Mesenchymal stem cell (in vitro differentiated cells and primary cell): Measurements from ENCODE around the gene USP40.

ENCODE experiments used
- DNase-seq: peaks from one replicate; pipeline ENCODE4 v3.0.0-alpha.2; 2013
- H2AFZ ChIP-seq: one replicate; pipeline ENCODE4 v1.6.1; 2013; ENCODE audit warnings: low read depth, mild to moderate bottlenecking, control low read depth, inconsistent platforms, low read length, moderate library complexity
- H2AK5ac ChIP-seq: 2 replicates; pipeline ENCODE4 v1.6.1; 2013; ENCODE audit warnings: low read length, moderate library complexity, mild to moderate bottlenecking, inconsistent platforms; ENCODE audit not compliant: severe bottlenecking
- H2BK120ac ChIP-seq: one replicate; pipeline ENCODE4 v1.6.1; 2013; ENCODE audit warnings: low read depth, mild to moderate bottlenecking, inconsistent platforms, low read length, moderate library complexity
- H2BK12ac ChIP-seq, 2 experiments: one replicate each; pipeline ENCODE4 v1.6.1; 2013; ENCODE audit warnings: inconsistent platforms in 2 of 2, low read length in 2 of 2, mild to moderate bottlenecking in 2 of 2, moderate library complexity in 2 of 2, control low read depth in 1 of 2
- H2BK15ac ChIP-seq: one replicate; pipeline ENCODE4 v1.6.1; 2013; ENCODE audit warnings: mild to moderate bottlenecking, low read depth, inconsistent platforms; ENCODE audit not compliant: poor library complexity, severe bottlenecking
- H2BK5ac ChIP-seq: 2 replicates; pipeline ENCODE4 v1.6.1; 2013; ENCODE audit warnings: low read depth, mild to moderate bottlenecking, low read length, control low read depth, inconsistent platforms; ENCODE audit not compliant: poor library complexity, severe bottlenecking
- H3K14ac ChIP-seq, 2 experiments: one replicate each; pipeline ENCODE4 v1.6.1; 2013; ENCODE audit warnings: inconsistent platforms in 2 of 2, low read length in 2 of 2, control low read depth in 1 of 2, mild to moderate bottlenecking in 1 of 2, moderate library complexity in 1 of 2
- H3K18ac ChIP-seq, 2 experiments: one replicate each; pipeline ENCODE4 v1.6.1; 2013; ENCODE audit warnings: inconsistent platforms in 2 of 2, low read length in 2 of 2, control low read depth in 1 of 2, low read depth in 1 of 2, mild to moderate bottlenecking in 1 of 2
- H3K23ac ChIP-seq, 2 experiments: one replicate each; pipeline ENCODE4 v1.6.1; 2013; ENCODE audit warnings: inconsistent platforms in 2 of 2, low read length in 2 of 2, mild to moderate bottlenecking in 2 of 2, moderate library complexity in 2 of 2, control low read depth in 1 of 2
- H3K27ac ChIP-seq: 2 replicates; pipeline ENCODE4 v1.5.1; 2013; ENCODE audit warnings: mild to moderate bottlenecking, moderate library complexity, low read length, control low read depth, inconsistent platforms; ENCODE audit not compliant: poor library complexity, severe bottlenecking
- H3K27me3 ChIP-seq, 2 experiments: 2 replicates each; pipeline versions ENCODE4 v1.6.1 to v1.7.0; 2013; ENCODE audit warnings: low read length in 2 of 2, mild to moderate bottlenecking in 2 of 2, moderate library complexity in 2 of 2, control low read depth in 1 of 2, inconsistent platforms in 1 of 2; ENCODE audit not compliant: control insufficient read depth in 1 of 2, insufficient read depth in 1 of 2
- H3K36me3 ChIP-seq, 2 experiments: 2 replicates each; pipeline versions ENCODE4 v1.6.1 to v1.7.0; 2013; ENCODE audit warnings: low read length in 2 of 2, control low read depth in 1 of 2, inconsistent platforms in 1 of 2, low read depth in 1 of 2, mild to moderate bottlenecking in 1 of 2; ENCODE audit not compliant: insufficient read depth in 2 of 2, control insufficient read depth in 1 of 2
- H3K4ac ChIP-seq, 2 experiments: one replicate each; pipeline ENCODE4 v1.6.1; 2013; ENCODE audit warnings: inconsistent platforms in 2 of 2, low read length in 2 of 2, mild to moderate bottlenecking in 2 of 2, moderate library complexity in 2 of 2, control low read depth in 1 of 2, low read depth in 1 of 2
- H3K4me1 ChIP-seq: 2 replicates; pipeline ENCODE4 v1.6.1; 2013; ENCODE audit warnings: low read depth, low read length, control low read depth; ENCODE audit not compliant: control insufficient read depth, insufficient read depth
- H3K4me2 ChIP-seq: 2 replicates; pipeline ENCODE4 v1.6.1; 2013; ENCODE audit warnings: low read length, mild to moderate bottlenecking, inconsistent platforms; ENCODE audit not compliant: poor library complexity, severe bottlenecking
- H3K4me3 ChIP-seq, 2 experiments: 2 replicates each; pipeline versions ENCODE4 v1.5.1 to v1.7.0; 2013; ENCODE audit warnings: low read length in 2 of 2, mild to moderate bottlenecking in 2 of 2, control low read depth in 1 of 2, low read depth in 1 of 2; ENCODE audit not compliant: insufficient read depth in 1 of 2
- H3K79me1 ChIP-seq: replicated peaks from 2 replicates; pipeline ENCODE4 v1.6.1; 2013; ENCODE audit warnings: mild to moderate bottlenecking, control low read depth, low read length, inconsistent platforms; ENCODE audit not compliant: poor library complexity, severe bottlenecking
- H3K9ac ChIP-seq: 2 replicates; pipeline ENCODE4 v1.7.0; 2013; ENCODE audit warnings: mild to moderate bottlenecking, low read length, moderate library complexity
- H3K9me3 ChIP-seq: 2 replicates; pipeline ENCODE4 v1.7.0; 2013; ENCODE audit warnings: mild to moderate bottlenecking, low read length; ENCODE audit not compliant: control insufficient read depth
- H4K8ac ChIP-seq: one replicate; pipeline ENCODE4 v1.6.1; 2013; ENCODE audit warnings: inconsistent platforms, mild to moderate bottlenecking, low read length, moderate library complexity
- H4K91ac ChIP-seq: one replicate; pipeline ENCODE4 v1.6.1; 2013; ENCODE audit warnings: mild to moderate bottlenecking, low read length, inconsistent platforms
- whole genome bisulfite sequencing: methylation state at CpG from one replicate; pipeline ENCODE4 v1.1.7; 2013; ENCODE audit warnings: mixed read lengths; 5-methylcytosine and 5-hydroxymethylcytosine counted together

Gene USP40

DNA sequence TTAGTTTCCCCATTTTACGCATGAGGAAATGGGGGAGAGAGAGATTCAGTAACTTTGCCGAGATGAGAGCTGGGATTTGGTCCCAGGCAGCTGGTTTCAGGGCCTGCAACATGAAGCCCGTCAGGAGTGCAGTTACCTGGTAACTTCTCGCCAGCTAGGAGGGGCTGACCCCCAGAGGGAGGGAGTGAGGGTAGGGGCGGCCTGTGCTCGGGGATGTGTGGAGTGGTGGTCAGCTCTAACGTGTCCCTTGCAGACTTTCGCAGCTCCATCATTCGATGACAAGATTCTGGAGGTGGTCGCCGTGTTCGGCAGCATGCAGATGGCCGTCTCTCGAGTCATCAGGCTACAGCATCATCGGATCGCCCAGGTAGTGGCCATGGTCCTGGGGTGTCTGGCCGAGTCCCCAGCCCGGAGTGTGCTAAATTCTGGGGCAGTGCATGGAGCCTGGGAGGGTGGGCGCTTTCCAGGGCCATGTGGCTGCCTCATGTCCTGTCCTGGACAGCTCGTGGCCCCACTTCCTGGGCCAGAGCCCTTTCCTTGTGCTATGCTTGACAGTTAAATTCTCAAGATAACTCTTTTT, 108.5 kb downstream of the USP40 start:
- no peak overlapping the region for H2AFZ ChIP-seq
- no peak overlapping the region for H2BK120ac ChIP-seq
- no peak overlapping the region for H3K9ac ChIP-seq
- no peak overlapping the region for H3K4me2 ChIP-seq
- H3K4me1 ChIP-seq: no peaks in the 10 kb centered on the region
- DNase-seq: no peak
- no peak overlapping the region for H2BK5ac ChIP-seq
- peaks cover 47 to 79% of the 10 kb centered on the region in 2 experiments for H3K36me3 ChIP-seq
- H2AK5ac ChIP-seq: no peak overlapping the region
- H3K14ac ChIP-seq: no peak overlapping the region
- H3K27me3 ChIP-seq: no peaks in the 10 kb centered on the region
- H3K79me1 ChIP-seq: no peaks in the 10 kb centered on the region
- H3K27ac ChIP-seq: no peak overlapping the region
- no peak overlapping the region for H3K23ac ChIP-seq
- WGBS: 96% methylated on average over 18 of the region's 20 CpGs
- no peak overlapping the region for H2BK12ac ChIP-seq
- H3K9me3 ChIP-seq: no peaks in the 10 kb centered on the region
- no peak overlapping the region for H3K4me3 ChIP-seq
- no peak overlapping the region for H3K18ac ChIP-seq
- H4K91ac ChIP-seq: no peak overlapping the region
- no peak overlapping the region for H3K4ac ChIP-seq
- no peak overlapping the region for H4K8ac ChIP-seq
- no peak overlapping the region for H2BK15ac ChIP-seq

DNA sequence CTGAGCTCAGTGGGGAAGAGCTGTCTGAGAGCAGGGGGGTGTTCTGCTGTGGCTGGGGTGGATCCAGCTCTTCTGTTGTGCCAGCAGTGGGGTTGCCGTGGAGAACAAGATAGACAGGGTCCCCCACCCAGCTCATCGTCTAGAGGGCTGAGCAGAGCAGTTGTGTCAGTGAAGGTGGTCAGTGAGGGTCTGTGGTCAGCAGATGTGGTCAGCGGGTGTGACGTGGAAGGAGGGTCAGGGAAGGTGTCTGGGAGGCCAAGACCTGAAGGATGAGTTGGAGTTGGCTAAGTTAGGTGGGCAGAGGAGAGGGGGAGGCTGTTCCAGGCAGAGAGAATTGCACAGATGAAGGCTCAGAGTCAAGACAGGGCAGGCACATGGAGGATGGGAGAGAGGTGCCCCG, 109.2 kb downstream of the USP40 start:
- Histone ChIP-seq H3K14ac (no peak overlapping the region), H4K8ac (no peak overlapping the region), H3K4ac (no peak overlapping the region), H3K36me3 (peaks cover 46 to 79% of the 10 kb centered on the region in 2 experiments), H3K18ac (no peak overlapping the region), H2BK5ac (no peak overlapping the region), H2AFZ (no peak overlapping the region), H3K23ac (no peak overlapping the region), H3K9ac (no peak overlapping the region), H3K79me1 (no peaks in the 10 kb centered on the region), H3K4me3 (no peak overlapping the region), H3K4me1 (no peaks in the 10 kb centered on the region), H2AK5ac (no peak overlapping the region), H2BK12ac (no peak overlapping the region), H3K27ac (no peak overlapping the region), H2BK15ac (no peak overlapping the region), H3K4me2 (no peak overlapping the region), H3K9me3 (no peaks in the 10 kb centered on the region), H2BK120ac (no peak overlapping the region), H4K91ac (no peak overlapping the region), H3K27me3 (no peaks in the 10 kb centered on the region)
- DNase-seq: no peak
- WGBS: 98% methylated on average over 5 of the region's 5 CpGs

DNA sequence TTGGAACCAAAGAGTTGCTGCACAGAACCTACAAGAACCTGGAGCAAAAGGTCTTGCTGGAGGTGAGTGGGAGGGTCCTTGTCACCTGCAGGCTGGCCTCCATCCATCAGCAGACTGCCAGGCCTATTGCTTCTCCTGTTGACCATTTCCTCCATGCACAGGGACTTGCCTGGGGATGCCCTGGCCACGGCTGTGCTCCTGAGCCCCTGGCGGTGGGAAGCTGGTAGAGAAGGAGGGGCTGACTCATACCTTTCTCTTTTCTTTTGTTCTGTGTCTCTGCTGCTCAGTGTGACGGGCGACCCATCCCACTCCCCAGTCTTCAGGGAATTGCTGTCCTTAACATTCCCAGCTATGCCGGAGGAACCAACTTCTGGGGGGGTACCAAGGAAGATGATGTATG, 109.6 kb downstream of the USP40 start:
- H3K79me1 ChIP-seq: no peaks in the 10 kb centered on the region
- H2BK120ac ChIP-seq: no peak overlapping the region
- H2AFZ ChIP-seq: no peak overlapping the region
- no peaks in the 10 kb centered on the region for H3K9me3 ChIP-seq
- no peak overlapping the region for H2AK5ac ChIP-seq
- H4K8ac ChIP-seq: no peak overlapping the region
- peaks cover 47 to 79% of the 10 kb centered on the region in 2 experiments for H3K36me3 ChIP-seq
- H3K4me1 ChIP-seq: no peaks in the 10 kb centered on the region
- no peak for DNase-seq
- no peak overlapping the region for H3K23ac ChIP-seq
- 89% methylated on average over 3 of the region's 5 CpGs for WGBS
- H3K18ac ChIP-seq: no peak overlapping the region
- H4K91ac ChIP-seq: no peak overlapping the region
- H3K27ac ChIP-seq: no peak overlapping the region
- H3K4ac ChIP-seq: no peak overlapping the region
- H3K9ac ChIP-seq: no peak overlapping the region
- no peak overlapping the region for H2BK12ac ChIP-seq
- no peak overlapping the region for H2BK15ac ChIP-seq
- no peak overlapping the region for H3K4me2 ChIP-seq
- H2BK5ac ChIP-seq: no peak overlapping the region
- no peak overlapping the region for H3K14ac ChIP-seq
- H3K27me3 ChIP-seq: no peaks in the 10 kb centered on the region
- no peak overlapping the region for H3K4me3 ChIP-seq

GRCh38 chr2:233456111-233456510, 110.5 kb downstream of the USP40 start:
- WGBS: 95% methylated on average over 11 of the region's 11 CpGs
- no peak overlapping the region for H4K8ac ChIP-seq
- H3K4me3 ChIP-seq: no peak overlapping the region
- H3K9ac ChIP-seq: no peak overlapping the region
- no peak overlapping the region for H3K27ac ChIP-seq
- H3K79me1 ChIP-seq: no peaks in the 10 kb centered on the region
- H3K4me2 ChIP-seq: no peak overlapping the region
- H3K14ac ChIP-seq: no peak overlapping the region
- H2BK15ac ChIP-seq: no peak overlapping the region
- no peaks in the 10 kb centered on the region for H3K27me3 ChIP-seq
- H2BK120ac ChIP-seq: no peak overlapping the region
- no peak overlapping the region for H4K91ac ChIP-seq
- H3K9me3 ChIP-seq: no peaks in the 10 kb centered on the region
- H3K4ac ChIP-seq: no peak overlapping the region
- no peak overlapping the region for H2BK12ac ChIP-seq
- no peak overlapping the region for H2BK5ac ChIP-seq
- H2AK5ac ChIP-seq: no peak overlapping the region
- no peak overlapping the region for H3K23ac ChIP-seq
- H3K18ac ChIP-seq: no peak overlapping the region
- no peaks in the 10 kb centered on the region for H3K4me1 ChIP-seq
- DNase-seq: no peak
- peaks cover 49 to 71% of the 10 kb centered on the region in 2 experiments for H3K36me3 ChIP-seq
- H2AFZ ChIP-seq: no peak overlapping the region
